Lung (tissue), 12 donors: ENCODE data around the gene LCN12. TPM values are rescaled to one million over a fixed set of nuclear protein-coding genes. Genes with fewer than 3 reads are reported as not detected.

ENCODE experiments used
- ATAC-seq: fragments of 200-7000 bp; cut with Tn5 transposase; one replicate; pipeline ENCODE4 v1.9.1; 2020; ENCODE audit warnings: moderate number of reproducible peaks; ENCODE audit not compliant: insufficient read depth, low FRiP score
- DNase-seq, 3 donors: peaks; one replicate each; pipeline ENCODE4 v3.0.0-alpha.2; 2013 to 2017
- H3K27ac ChIP-seq, 2 donors: one replicate each; pipeline ENCODE4 v1.5.1; 2013; ENCODE audit warnings: mild to moderate bottlenecking in 2 of 2, moderate library complexity in 2 of 2, control low read depth in 1 of 2, inconsistent platforms in 1 of 2, low read depth in 1 of 2, low read length in 1 of 2
- H3K27me3 ChIP-seq, 3 donors: one replicate each; pipeline ENCODE4 v1.5.1; 2013; ENCODE audit warnings: low read length in 2 of 3; ENCODE audit not compliant: control insufficient read depth in 3 of 3, insufficient read depth in 3 of 3
- H3K36me3 ChIP-seq, 4 donors: one replicate each; pipeline ENCODE4 v1.5.1; 2013; ENCODE audit warnings: low read length in 4 of 4, mild to moderate bottlenecking in 1 of 4, moderate library complexity in 1 of 4; ENCODE audit not compliant: control insufficient read depth in 4 of 4, insufficient read depth in 4 of 4
- H3K4me1 ChIP-seq, 5 donors: one replicate each; pipeline ENCODE4 v1.5.1; 2013; ENCODE audit warnings: low read length in 5 of 5, mild to moderate bottlenecking in 2 of 5, moderate library complexity in 1 of 5; ENCODE audit not compliant: control insufficient read depth in 5 of 5, insufficient read depth in 5 of 5
- H3K4me3 ChIP-seq: one replicate; pipeline ENCODE4 v1.5.1; 2013; ENCODE audit warnings: mild to moderate bottlenecking, control low read depth, moderate library complexity
- H3K9ac ChIP-seq, 2 donors: one replicate each; pipeline ENCODE4 v1.5.1; 2013; ENCODE audit warnings: low read length in 2 of 2, control low read depth in 1 of 2; ENCODE audit not compliant: insufficient read depth in 1 of 2
- H3K9me3 ChIP-seq, 4 donors: one replicate each; pipeline ENCODE4 v1.5.1; 2013; ENCODE audit warnings: low read length in 3 of 4, mild to moderate bottlenecking in 1 of 4, moderate library complexity in 1 of 4; ENCODE audit not compliant: control insufficient read depth in 4 of 4, insufficient read depth in 3 of 4
- CTCF ChIP-seq: IDR thresholded peaks from 2 replicates; pipeline ENCODE4 v1.5.1; 2012; ENCODE audit warnings: mild to moderate bottlenecking; ENCODE audit errors: control extremely low read depth, extremely low read depth
- whole genome bisulfite sequencing, 2 donors: extraction: QIAGEN DNeasy Blood & Tissue Kit; methylation state at CpG; one replicate each; pipeline ENCODE4 v1.1.7; 2013; 5-methylcytosine and 5-hydroxymethylcytosine counted together
- polyA plus RNA-seq, 2 donors: library from polyadenylated mRNA; stranded (reverse); fragments of 200-250 nt; gene quantifications; one replicate each; pipeline ENCODE4 v1.2.1, GENCODE V29; 2013
- total RNA-seq, 2 donors: library from RNA; depleted of rRNA in 1 of 2; stranded (reverse); fragments of >200 nt in 1 of 2; gene quantifications; one replicate each; pipeline ENCODE4 v1.2.1, GENCODE V29; 2014 to 2021
- donor health status: control.
- donor health status: control.
- donor health status: Bipolar disorder and iron deficiency.
- donor health status: healthy.
- donor health status: DM: yes; HTN: yes; CAD: no.

Gene LCN12
- total and polyA plus RNA-seq, 4 donors, result 0.35 to 6.3 (median 3.2) TPM

- WGBS, 2 donors, result 36 to 54% methylated on average over 10 of the region's 10 CpGs
- Histone ChIP-seq H3K9ac (no peak overlapping the region), H3K27me3 (no peaks in the 10 kb centered on the region)
These were observed 48.3 kb downstream of the LCN12 start for GRCh38 chr9:137000177-137000930.

GRCh38 chr9:137001857-137002645 lies 50.0 kb downstream of the LCN12 start:
- Histone ChIP-seq H3K9me3 (peaks cover 0 to 2% (median 0%) of the 10 kb centered on the region in 4 donors), H3K9ac (no peak overlapping the region), H3K4me3 (no peak overlapping the region), H3K4me1 (peaks cover 0 to 8% (median 3%) of the 10 kb centered on the region in 5 donors), H3K36me3 (no peaks in the 10 kb centered on the region), H3K27me3 (no peaks in the 10 kb centered on the region), H3K27ac (no peak overlapping the region)
- ATAC-seq, result no peak
- no peak for TF ChIP-seq CTCF
- DNase-seq, result no peak
- WGBS, 2 donors, result 86 to 94% methylated on average over 19 to 20 of the region's 20 CpGs

More at GRCh38 chr9:137000177-137000930, 48.3 kb downstream of the LCN12 start:
- peak in 1 of 3 donors; percentile 54 for DNase-seq
- H3K4me1 ChIP-seq, result peaks cover 0 to 22% (median 11%) of the 10 kb centered on the region in 5 donors
- TF ChIP-seq CTCF, result no peak
- H3K36me3 ChIP-seq, result no peaks in the 10 kb centered on the region
- H3K4me3 ChIP-seq, result no peak overlapping the region
- H3K27ac ChIP-seq, result no peak overlapping the region
- H3K9me3 ChIP-seq, result peaks cover 0 to 2% (median 0%) of the 10 kb centered on the region in 4 donors
- no peak for ATAC-seq

- H3K36me3 ChIP-seq, result no peaks in the 10 kb centered on the region
- H3K9ac ChIP-seq, result no peak overlapping the region
- no peak overlapping the region for H3K4me3 ChIP-seq
- no peak for ATAC-seq
- peaks cover 0 to 2% (median 0%) of the 10 kb centered on the region in 4 donors for H3K9me3 ChIP-seq
- no peak overlapping the region for H3K27ac ChIP-seq
- no peak for TF ChIP-seq CTCF
- H3K4me1 ChIP-seq, result peaks cover 0 to 8% (median 0%) of the 10 kb centered on the region in 5 donors
- 88 to 92% methylated on average over 10 of the region's 10 CpGs for WGBS, 2 donors
- no peaks in the 10 kb centered on the region for H3K27me3 ChIP-seq
- DNase-seq, result no peak
These were observed 50.6 kb downstream of the LCN12 start for GRCh38 chr9:137002646-137003041.
